Stimulated activated CD4-positive, alpha-beta T cell treated with anti-CD3 and anti-CD28 coated beads, TNF-alpha, amount 100 ng/mL, for 24 hours (primary cell): Measurements from ENCODE around the gene FGF3.

Experiments used
- DNase-seq, 3 experiments: peaks; one replicate each; pipeline ENCODE4 v3.0.0-alpha.2; 2020; ENCODE audit warnings: low read depth in 3 of 3

FGF3 gene

DNA sequence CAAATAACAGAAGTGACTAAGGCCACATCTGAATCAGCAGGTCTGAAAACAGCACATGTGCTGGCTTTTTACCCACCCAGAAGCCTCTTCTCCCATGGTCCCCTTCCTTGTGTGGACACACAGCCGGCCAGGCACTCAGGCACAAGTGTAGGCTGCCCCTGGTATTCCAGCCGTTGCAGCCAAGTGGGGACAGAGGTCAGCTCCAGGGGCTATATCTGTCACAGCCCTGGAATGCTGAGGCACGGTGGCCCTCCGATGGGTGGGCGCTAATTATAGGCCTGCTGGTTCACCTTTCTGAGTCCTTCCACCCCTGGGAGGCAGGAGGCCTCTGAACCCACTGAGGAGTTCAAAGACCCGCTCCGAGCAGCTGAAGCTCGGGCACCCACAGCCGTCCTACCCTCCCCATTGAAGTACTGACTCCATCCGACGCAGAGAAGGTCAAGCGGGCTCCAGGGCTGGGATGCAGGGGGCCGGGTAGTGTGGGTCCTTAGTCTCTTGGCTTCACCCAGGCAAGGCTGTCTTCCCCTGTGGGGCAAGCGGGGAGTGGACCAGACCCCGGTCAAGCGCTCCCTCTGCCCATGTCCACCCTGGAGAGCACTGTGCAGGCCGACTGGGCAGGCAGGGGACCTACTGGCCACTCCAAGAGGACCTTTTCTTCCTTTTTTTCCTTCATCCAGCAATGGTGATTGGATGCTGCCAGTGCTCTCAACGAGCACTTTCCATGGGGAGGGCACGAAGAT, 14.3 kb downstream of the FGF3 start:
- no peak for DNase-seq

DNA sequence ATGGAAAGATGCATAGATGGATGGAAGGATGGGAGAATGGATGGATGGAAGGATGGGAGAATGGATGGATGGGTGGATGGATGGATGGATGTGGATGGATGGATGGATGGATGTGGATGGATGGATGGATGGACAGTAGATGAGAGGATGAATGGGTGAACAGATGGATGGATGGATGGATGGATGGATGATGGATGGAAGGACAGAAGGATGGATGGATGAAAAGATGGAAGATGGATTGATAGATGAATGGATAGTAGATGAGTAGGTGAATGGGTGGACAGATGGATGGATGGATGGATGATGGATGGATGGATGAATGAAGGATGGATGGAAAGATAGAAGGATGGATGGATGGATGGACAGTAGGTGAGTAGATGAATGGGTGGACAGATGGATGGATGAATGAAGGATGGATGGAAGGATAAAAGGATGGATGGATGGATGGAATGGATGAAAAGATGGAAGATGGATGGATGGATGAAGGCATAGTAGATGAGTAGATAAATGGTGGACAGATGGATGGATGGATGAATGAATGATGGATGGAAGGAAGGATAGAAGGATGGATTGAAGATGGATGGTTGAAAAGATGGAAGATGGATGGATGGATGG, 15.5 kb downstream of the FGF3 start:
- no peak for DNase-seq

DNA sequence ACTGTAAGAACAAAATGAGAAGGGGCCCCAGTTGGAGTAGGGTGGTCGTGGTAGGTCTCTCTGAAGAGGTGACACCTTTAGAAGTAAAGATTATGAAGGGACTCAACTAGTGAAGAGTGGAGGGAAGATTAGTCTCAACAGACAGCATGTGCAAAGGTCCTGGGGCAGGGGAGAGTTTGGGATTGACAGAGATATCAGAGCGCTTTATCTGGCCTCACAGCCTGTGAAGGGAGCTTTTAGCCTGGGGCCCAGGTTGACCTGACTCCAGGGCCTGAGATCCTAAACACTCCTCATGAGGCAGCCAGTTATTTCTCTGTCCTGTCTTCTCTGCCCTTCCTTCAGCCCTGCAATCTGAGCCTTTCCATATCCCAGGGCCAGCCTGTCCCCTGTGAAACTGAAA, 16.2 kb downstream of the FGF3 start:
- no peak for DNase-seq

DNA sequence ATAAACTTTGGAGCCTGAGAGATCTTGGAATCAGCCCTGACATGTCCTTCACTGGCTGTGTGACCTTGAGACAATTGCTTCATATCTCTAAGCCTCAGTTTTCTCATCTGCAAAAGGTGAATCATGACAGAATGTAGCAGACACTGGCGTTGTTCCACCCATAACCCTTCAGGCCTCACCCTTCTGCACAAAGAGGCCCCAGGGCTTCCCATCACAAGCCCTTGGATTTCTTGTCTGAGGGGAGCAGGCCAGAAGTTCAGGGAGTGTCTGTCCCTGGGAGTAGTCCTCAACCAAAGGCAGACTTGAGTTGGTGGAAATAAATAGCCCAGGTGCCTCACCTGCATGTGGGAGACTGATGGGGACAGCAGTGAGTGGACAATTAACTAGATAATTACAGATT, 16.6 kb downstream of the FGF3 start:
- DNase-seq: no peak

DNA sequence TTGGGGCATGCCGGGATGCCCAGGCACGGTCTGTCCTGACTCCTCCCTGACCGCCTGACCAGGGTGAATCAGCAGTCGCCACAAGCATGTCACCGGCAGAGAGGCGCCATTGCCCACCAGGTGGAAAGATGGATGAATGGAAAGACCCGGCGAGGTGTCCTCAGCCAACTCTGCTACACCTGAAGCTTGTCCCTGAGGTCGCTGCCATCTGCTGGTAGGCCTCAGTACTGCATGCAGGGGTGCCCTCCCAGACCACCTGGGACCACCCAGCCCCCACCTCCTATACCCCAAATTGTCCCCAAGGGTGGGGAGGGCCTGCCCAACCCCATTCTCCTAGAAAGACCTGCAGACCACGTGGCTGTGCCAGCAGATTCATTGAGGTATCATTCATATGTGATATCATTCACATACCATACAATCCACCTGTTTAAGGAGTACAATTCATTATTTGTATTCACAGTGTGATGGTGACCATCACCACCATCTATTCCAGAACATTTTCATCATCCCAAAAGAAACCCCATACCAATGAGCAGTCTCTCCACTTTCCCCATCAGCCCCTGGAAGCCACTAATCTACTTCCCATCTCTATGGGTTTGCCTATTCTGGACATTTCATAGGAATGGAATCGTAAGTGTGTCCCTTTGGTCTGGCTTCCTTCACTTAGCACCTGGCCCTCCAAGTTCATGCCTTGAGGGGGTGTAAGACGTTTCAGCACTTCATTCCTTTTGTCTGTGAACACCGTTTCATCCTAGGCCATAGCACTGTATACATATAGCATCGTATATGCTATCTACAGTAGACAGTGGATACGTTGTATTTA, 17.5 kb downstream of the FGF3 start:
- DNase-seq: peak in 1 of 3 experiments; percentile 30

GRCh38 chr11:69800278-69800677, 18.9 kb downstream of the FGF3 start:
- no peak for DNase-seq

DNA sequence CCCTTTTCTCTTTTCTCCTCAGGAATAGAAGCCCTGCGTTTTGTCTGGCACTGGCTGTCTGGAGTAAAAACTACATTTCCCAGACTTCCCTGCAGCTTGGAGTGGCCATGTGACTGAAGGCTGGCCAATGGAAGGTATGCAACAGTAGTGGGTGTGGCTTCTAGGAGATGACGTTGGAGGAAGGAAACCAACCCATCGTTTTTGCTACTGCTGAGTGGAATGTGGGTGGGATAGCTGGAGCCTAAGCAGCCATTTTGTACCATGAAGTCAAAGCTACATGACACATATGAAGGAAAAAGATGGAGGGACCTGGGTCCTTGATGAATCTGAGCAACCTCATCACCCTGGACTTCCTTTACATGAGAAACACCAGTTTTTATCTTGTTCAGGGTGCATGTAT, 19.6 kb downstream of the FGF3 start:
- no peak for DNase-seq

- no peak for DNase-seq
These were observed 20.1 kb downstream of the FGF3 start for GRCh38 chr11:69799097-69799496.

GRCh38 chr11:69797737-69798528, 21.3 kb downstream of the FGF3 start:
- no peak for DNase-seq

- no peak for DNase-seq
These were observed 22.1 kb downstream of the FGF3 start for GRCh38 chr11:69797156-69797555.

DNA sequence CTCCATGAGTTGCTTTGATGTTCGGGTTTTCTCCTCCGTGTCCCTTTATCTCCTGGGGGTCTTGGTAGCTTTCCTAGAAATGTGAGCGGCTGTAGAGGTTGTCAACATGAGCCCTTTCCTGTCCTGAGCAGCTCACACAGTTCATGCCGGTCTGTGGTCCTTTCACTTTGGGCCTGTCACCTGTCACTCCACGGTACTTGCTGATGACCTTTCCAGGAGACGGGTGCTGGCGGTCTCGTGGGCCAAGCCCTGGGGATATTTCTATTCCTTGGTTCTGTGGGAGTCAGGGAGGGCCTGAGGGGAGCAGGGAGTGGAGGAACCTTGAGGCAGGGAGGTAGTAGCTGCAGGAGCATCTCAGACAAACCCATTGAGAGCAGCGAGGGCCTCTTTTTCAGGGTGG, 23.2 kb downstream of the FGF3 start:
- no peak for DNase-seq

DNA sequence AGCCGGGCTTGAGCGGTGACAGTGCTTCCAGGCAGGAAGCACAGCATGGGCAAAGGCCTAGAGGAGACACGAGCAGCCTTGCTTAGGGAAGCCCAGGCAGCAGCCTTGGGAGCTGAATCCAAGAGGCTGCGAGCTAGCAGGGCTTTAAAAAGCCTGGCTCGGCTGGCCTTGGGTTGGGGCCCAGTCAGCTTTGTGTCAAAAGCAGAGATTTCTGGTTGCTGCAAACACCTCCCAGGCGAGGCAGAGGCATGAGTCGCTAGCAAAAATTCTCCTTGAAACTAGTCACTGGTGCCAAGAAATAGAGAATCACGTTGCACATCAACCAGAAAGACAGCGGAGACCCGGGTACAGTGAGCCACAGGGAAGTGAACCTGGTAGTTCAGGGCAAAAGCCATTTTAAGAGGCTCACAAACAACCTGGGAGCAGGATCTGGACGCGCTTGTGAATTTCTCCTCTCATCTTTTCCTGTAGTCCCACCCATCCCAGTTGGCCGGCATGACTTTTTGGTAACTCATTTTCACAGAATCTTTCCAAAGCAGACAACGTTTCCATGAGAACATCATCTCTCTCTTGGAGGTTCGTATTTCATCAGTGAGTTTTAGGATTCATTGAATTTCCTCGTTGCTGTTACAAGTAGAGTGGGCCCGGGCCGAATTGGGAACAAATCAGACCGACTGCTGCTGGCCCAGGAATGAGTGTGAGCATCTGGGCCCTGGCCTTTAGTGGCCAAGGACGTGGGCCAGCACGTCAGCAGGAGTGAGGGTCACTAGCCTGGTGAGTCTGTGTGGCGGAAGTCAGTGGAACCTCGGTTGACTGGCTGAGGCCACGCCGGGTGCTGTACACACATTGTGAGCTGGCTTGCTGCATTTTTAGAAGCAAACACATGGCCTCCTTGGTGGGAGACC, 27.7 kb downstream of the FGF3 start:
- no peak for DNase-seq

DNA sequence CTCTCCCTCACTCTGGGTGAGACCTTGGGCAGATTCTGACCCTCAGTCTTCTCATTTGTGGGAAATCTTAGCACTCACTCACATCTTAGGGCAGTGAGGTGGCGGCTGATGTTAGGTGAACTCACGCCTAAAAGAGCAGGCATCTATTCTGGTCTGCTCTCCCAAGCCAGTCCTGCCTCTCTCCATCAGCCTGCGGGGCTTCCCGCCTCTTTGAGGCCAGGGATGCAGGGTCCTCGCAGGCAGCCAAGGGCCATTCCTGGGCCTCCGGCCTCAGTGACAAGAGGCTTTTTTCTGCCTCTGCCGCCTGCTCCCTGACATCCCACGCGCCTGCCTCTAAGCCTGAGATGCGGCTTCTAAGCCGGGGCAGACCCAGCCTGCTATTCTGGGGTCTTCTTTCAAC, 30.3 kb downstream of the FGF3 start:
- no peak for DNase-seq

DNA sequence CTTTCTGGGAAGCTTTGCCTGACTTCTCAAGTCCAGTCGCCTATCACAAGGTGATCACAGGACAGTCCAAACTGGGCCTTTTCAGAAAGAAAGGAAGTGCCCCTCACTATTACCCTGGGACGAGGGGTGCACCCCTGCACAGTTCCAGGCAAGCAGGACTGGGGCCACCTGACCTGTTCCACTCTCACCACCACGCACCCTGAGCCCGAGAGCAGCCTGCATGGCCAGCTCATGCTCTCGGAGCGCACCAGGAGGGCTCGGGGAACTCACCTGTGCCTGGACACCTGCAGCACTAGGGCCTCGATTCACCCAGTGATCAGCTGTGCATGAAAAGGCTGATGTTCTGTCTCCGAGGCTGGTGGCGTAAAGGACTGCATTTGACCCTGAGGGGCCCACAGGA, 31.3 kb downstream of the FGF3 start:
- no peak for DNase-seq

GRCh38 chr11:69787457-69787856, 31.8 kb downstream of the FGF3 start:
- DNase-seq: no peak

GRCh38 chr11:69781241-69781640, 38.0 kb downstream of the FGF3 start:
- DNase-seq: no peak

DNA sequence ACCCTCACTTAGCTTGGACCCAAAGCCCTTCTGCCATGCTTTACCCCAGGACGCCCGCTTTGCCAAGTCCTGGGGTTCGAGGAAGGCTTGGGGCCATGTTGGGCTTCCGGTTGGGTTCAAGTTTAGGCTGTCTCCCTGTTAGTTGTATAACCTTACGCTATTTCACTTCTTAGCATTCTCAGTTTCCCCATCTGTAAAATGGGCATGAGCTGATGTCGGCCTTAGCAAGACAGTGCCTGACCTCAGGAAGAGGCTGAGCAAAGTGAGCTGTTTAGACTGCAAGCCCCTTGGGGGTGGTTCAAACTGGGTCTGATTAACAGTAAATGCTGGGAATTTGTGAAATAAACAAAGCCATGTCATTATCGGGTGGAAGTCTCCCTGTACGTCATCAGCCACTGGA, 40.8 kb downstream of the FGF3 start:
- no peak for DNase-seq

GRCh38 chr11:69775163-69775755, 44.0 kb downstream of the FGF3 start, which contains the start of gene FGF4:
Gene FGF4, minus strand, starts transcription at chr11:69775341. Its CDS starts 257 bp downstream, at chr11:69775084.
- no peak for DNase-seq

- DNase-seq: no peak
These were observed 44.7 kb downstream of the FGF3 start for GRCh38 chr11:69774354-69775162.
